ENCODE measurements around the gene PPA1. TPM values are rescaled to one million over a fixed set of nuclear protein-coding genes. Genes with fewer than 3 reads are reported as not detected.
"Not testable (repeated sequence)": the region's sequence is repeated elsewhere in the genome, so short reads cannot be mapped to it uniquely, and the experiment has no call there.

Gene PPA1
- total RNA-seq, 1 donor = 133 TPM

- no peaks in the 10 kb centered on the region for H3K9me3 ChIP-seq (ENCODE audit: low read depth, low read length)
- H3K4me1 ChIP-seq (ENCODE audit: insufficient read depth, low read length) = peaks cover 22% of the 10 kb centered on the region
- H3K27me3 ChIP-seq (ENCODE audit: insufficient read depth, low read length) = peaks cover 4% of the 10 kb centered on the region
- no peak overlapping the region for H3K4me3 ChIP-seq (ENCODE audit: low read length)
Measured at GRCh38 chr10:70176441-70176840, 56.8 kb downstream of the PPA1 start.

DNA sequence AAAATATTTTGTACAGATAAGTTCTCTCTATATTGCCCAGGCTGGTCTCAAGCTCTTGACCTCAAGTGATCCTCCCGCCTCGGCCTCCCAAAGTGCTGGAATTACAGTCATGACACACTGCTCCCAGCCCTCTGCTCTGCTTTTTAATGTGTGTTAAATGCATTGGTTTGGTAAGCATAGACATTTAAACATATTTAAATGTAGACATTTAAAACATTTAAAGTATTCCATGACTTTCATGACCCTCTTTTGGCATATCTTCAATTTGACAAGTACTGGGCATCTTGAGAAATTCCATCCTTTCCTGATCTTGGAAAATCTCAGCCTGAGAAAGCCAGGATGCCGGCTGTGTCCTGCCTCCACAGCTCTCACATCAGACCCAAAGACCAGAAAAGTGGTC is 57.7 kb downstream of the PPA1 start:
- no peak overlapping the region for H3K4me3 ChIP-seq (ENCODE audit: low read length)
- H3K27me3 ChIP-seq (ENCODE audit: insufficient read depth, low read length) = peaks cover 4% of the 10 kb centered on the region
- H3K9me3 ChIP-seq (ENCODE audit: low read depth, low read length) = no peaks in the 10 kb centered on the region
- H3K4me1 ChIP-seq (ENCODE audit: insufficient read depth, low read length) = peaks cover 28% of the 10 kb centered on the region

DNA sequence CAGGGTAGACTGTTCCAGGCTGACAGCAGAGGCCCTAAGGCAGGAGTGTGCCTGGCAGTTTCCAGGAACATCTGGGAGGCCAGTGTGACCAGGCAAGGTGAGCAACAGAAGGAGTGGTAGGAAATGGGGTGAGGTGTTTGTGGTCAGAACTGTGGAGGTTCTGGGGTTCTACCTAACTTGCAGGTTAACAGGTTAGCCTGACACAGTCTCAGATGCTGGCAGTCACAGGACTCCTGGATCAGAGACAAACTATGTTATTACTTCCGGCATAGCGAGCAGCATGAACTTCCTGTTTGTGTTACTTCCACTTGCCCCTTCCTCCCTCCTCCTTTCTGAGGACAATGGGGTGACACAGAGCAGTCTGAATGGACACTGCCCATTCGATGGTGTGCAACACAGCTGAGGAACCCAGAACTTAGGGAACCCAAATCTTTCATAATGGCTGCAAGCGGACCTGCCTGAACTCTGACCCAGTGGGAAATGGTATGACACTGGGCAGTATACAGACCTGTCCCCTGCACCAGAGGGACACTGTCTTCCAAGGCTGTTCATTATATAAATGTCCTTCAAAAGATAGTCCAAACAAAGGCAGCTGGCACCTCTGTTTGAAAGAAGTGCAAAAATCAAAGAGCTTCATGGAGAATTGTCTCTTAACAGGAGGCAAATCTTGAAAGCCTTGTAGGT is 59.0 kb downstream of the PPA1 start:
- Histone ChIP-seq H3K4me1 (ENCODE audit: insufficient read depth, low read length) (peaks cover 34% of the 10 kb centered on the region), H3K9me3 (ENCODE audit: low read depth, low read length) (no peaks in the 10 kb centered on the region), H3K27me3 (ENCODE audit: insufficient read depth, low read length) (no peaks in the 10 kb centered on the region), H3K4me3 (ENCODE audit: low read length) (no peak overlapping the region)

GRCh38 chr10:70169649-70170364 is 63.4 kb downstream of the PPA1 start:
- Histone ChIP-seq H3K4me1 (ENCODE audit: insufficient read depth, low read length) (peaks cover 64% of the 10 kb centered on the region), H3K4me3 (ENCODE audit: low read length) (peak overlapping the region; percentile 97), H3K27me3 (ENCODE audit: insufficient read depth, low read length) (no peaks in the 10 kb centered on the region), H3K9me3 (ENCODE audit: low read depth, low read length) (no peaks in the 10 kb centered on the region)

- Histone ChIP-seq H3K4me3 (ENCODE audit: low read length) (peak overlapping the region; percentile 97), H3K4me1 (ENCODE audit: insufficient read depth, low read length) (peaks cover 64% of the 10 kb centered on the region), H3K9me3 (ENCODE audit: low read depth, low read length) (no peaks in the 10 kb centered on the region), H3K27me3 (ENCODE audit: insufficient read depth, low read length) (no peaks in the 10 kb centered on the region)
Measured at GRCh38 chr10:70169011-70169410, 64.2 kb downstream of the PPA1 start.

GRCh38 chr10:70167246-70167645 is 66.0 kb downstream of the PPA1 start:
- Histone ChIP-seq H3K27me3 (ENCODE audit: insufficient read depth, low read length) (no peaks in the 10 kb centered on the region), H3K9me3 (ENCODE audit: low read depth, low read length) (no peaks in the 10 kb centered on the region), H3K4me1 (ENCODE audit: insufficient read depth, low read length) (peaks cover 75% of the 10 kb centered on the region), H3K4me3 (ENCODE audit: low read length) (no peak overlapping the region)

DNA sequence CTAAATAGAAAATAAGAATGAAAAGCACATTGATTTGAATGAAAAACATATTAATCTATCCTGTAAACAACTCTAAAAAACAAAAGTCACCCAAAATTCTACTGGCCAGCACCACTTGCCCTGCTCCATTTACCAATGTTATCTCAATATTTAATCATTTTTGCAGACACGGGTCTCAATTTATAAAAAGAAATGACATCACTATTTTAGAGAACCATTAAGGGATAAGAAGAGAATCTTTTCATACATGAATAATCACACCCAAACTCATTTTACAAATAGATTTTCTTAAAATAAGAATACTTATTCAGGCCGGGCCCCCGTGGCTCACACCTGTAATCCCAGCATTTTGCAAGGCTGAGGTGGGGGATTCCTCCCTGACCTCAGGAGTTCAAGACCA is 66.8 kb downstream of the PPA1 start:
- no peak overlapping the region for H3K4me3 ChIP-seq (ENCODE audit: low read length)
- H3K9me3 ChIP-seq (ENCODE audit: low read depth, low read length) = no peaks in the 10 kb centered on the region
- no peaks in the 10 kb centered on the region for H3K27me3 ChIP-seq (ENCODE audit: insufficient read depth, low read length)
- H3K4me1 ChIP-seq (ENCODE audit: insufficient read depth, low read length) = peaks cover 82% of the 10 kb centered on the region

DNA sequence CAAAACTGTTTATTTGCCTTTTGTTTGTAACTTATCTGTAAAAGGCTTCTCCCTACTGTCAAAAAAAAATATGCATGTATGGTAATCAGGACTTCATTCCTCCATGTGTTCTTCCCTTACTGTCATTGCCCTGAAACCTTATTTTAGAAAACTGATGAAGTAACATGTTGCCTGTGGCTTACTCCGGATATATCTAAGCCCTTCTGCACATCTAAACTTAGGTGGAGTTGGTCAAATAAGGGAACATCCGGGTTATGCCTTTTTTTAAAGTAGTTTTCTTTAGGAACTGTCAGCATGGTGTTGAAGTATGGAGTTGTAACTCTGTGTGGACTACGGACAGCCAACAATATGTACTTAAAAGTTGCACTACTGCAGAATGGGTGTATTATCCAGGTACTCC is 69.1 kb downstream of the PPA1 start:
- H3K9me3 ChIP-seq (ENCODE audit: low read depth, low read length) = no peaks in the 10 kb centered on the region
- no peak overlapping the region for H3K4me3 ChIP-seq (ENCODE audit: low read length)
- peaks cover 70% of the 10 kb centered on the region for H3K4me1 ChIP-seq (ENCODE audit: insufficient read depth, low read length)
- no peaks in the 10 kb centered on the region for H3K27me3 ChIP-seq (ENCODE audit: insufficient read depth, low read length)

DNA sequence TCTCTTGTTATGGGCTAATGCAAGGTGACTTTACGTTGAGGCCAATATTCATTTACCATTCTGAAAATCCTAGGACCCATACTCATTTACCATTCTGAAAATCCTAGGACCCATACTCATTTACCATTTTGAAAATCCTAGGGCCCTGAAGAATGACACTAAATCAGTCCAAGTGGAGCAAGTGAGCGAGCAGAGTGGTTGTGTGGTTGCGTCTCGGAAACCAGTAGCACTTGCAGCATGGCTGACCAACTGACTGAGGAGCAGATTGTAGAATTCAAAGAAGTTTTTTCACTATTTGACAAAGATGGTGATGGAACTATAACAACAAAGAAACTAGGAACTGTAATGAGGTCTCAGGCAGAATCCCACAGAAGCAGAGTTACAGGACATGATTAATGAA is 69.8 kb downstream of the PPA1 start:
- Histone ChIP-seq H3K9me3 (ENCODE audit: low read depth, low read length) (no peaks in the 10 kb centered on the region), H3K4me3 (ENCODE audit: low read length) (no peak overlapping the region), H3K4me1 (ENCODE audit: insufficient read depth, low read length) (peaks cover 62% of the 10 kb centered on the region)

DNA sequence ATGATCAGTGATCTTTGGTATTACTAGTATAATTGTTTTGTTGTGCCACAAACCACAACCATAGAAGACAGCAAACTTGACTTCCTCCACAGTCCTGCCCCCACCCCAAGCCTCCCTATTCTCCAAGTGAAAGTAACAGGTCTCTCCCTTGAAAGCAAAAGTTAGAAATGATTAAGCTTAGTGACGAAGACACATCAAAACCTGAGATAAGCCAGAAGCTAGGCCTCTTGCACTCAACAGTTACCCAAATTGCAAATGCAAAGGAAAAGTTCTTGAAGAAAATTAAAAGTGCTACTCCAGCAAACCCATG is 70.4 kb downstream of the PPA1 start:
- no peaks in the 10 kb centered on the region for H3K27me3 ChIP-seq (ENCODE audit: insufficient read depth, low read length)
- peaks cover 56% of the 10 kb centered on the region for H3K4me1 ChIP-seq (ENCODE audit: insufficient read depth, low read length)
- no peaks in the 10 kb centered on the region for H3K9me3 ChIP-seq (ENCODE audit: low read depth, low read length)
- H3K4me3 ChIP-seq (ENCODE audit: low read length) = no peak overlapping the region

More for the DNA sequence above, 69.8 kb downstream of the PPA1 start:
- no peaks in the 10 kb centered on the region for H3K27me3 ChIP-seq (ENCODE audit: insufficient read depth, low read length)

DNA sequence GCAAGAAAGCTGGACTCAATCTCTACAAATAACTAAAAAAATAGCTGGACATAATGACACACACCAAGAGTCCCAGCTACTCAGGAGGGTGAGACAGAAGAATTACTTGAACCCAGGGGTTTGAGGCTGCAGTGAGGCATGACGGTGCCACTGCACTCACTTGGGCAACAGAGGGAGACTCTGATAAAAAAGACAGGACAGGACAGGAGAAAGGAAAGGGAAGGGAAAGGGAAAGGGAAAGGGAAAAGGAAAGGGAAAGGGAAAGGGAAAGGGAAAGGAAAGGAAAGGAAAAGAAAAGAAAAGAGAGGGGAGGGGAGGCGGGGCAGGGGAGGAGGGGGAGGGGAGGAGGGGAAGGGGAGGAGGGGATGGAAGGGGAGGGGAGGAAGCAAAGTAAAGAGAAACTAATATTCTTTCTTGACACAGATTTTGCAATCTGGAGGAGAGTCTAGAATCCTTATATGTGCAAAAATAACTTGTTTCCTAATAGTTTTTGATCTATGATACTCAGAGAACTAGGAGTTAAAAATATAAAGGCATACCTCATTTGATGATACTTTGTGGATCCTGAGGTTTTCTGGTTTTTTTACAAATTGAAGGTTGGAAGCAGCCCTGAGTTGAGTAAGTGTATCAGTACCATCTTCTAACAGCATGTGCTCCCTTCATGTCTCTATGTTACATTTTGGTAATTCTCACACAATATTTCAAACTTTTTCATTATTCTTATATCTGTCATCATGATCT is 70.9 kb downstream of the PPA1 start:
- Histone ChIP-seq H3K4me1 (ENCODE audit: insufficient read depth, low read length) (peaks cover 51% of the 10 kb centered on the region), H3K27me3 (ENCODE audit: insufficient read depth, low read length) (no peaks in the 10 kb centered on the region), H3K9me3 (ENCODE audit: low read depth, low read length) (no peaks in the 10 kb centered on the region), H3K4me3 (ENCODE audit: low read length) (no peak overlapping the region)

GRCh38 chr10:70160798-70161197 is 72.4 kb downstream of the PPA1 start:
- H3K4me1 ChIP-seq (ENCODE audit: insufficient read depth, low read length) = peaks cover 41% of the 10 kb centered on the region

GRCh38 chr10:70159366-70159765 is 73.9 kb downstream of the PPA1 start:
- not testable (repeated sequence) for H3K27me3 ChIP-seq (ENCODE audit: insufficient read depth, low read length); H3K4me3 ChIP-seq (ENCODE audit: low read length); H3K9me3 ChIP-seq (ENCODE audit: low read depth, low read length)
- H3K4me1 ChIP-seq (ENCODE audit: insufficient read depth, low read length) = peaks cover 27% of the 10 kb centered on the region

More at GRCh38 chr10:70160798-70161197, 72.4 kb downstream of the PPA1 start:
- Histone ChIP-seq H3K4me3 (ENCODE audit: low read length) (no peak overlapping the region), H3K27me3 (ENCODE audit: insufficient read depth, low read length) (no peaks in the 10 kb centered on the region), H3K9me3 (ENCODE audit: low read depth, low read length) (no peaks in the 10 kb centered on the region)

DNA sequence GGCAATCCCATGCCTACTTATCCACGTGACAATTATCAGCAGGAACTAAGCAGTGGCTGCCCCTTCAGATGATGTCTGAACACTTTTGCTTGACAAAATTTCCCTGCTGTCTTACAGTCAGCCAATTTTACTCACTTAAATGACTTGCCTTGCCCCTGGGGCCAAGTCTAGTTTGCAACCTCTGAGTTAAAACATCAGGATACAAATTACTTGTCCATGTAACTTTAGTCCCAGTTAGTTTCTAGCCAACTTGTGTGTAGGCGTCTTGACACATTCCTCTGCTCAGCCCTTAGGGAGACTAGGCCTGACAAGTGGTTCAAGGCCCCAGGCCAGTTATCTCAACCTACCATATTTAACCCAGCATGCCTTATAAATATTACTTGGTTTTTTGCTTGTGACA is 75.1 kb downstream of the PPA1 start:
- no peaks in the 10 kb centered on the region for H3K27me3 ChIP-seq (ENCODE audit: insufficient read depth, low read length)
- no peak overlapping the region for H3K4me3 ChIP-seq (ENCODE audit: low read length)
- peaks cover 14% of the 10 kb centered on the region for H3K4me1 ChIP-seq (ENCODE audit: insufficient read depth, low read length)
- H3K9me3 ChIP-seq (ENCODE audit: low read depth, low read length) = no peaks in the 10 kb centered on the region

- H3K27me3 ChIP-seq (ENCODE audit: insufficient read depth, low read length) = no peaks in the 10 kb centered on the region
- H3K9me3 ChIP-seq (ENCODE audit: low read depth, low read length) = no peaks in the 10 kb centered on the region
- H3K4me3 ChIP-seq (ENCODE audit: low read length) = no peak overlapping the region
- no peaks in the 10 kb centered on the region for H3K4me1 ChIP-seq (ENCODE audit: insufficient read depth, low read length)
Measured at GRCh38 chr10:70155255-70155838, 77.9 kb downstream of the PPA1 start.
